Stomach (tissue), 4 donors: ENCODE results near the gene CUX1.

Experiments
- EP300 ChIP-seq: sonication (generic); formaldehyde crosslinking; IDR thresholded peaks from one replicate; pipeline ENCODE4 v1.6.1; 2017; ENCODE audit warnings: antibody characterized with exemption
- POLR2A ChIP-seq, 4 donors: fragments of 450-650 bp; IDR thresholded peaks; one replicate each; pipeline ENCODE4 v1.6.1; 2016; ENCODE audit warnings: antibody characterized with exemption in 4 of 4, control low read depth in 2 of 4, mild to moderate bottlenecking in 1 of 4, moderate library complexity in 1 of 4
- POLR2AphosphoS5 ChIP-seq, 3 donors: sonication (generic); formaldehyde crosslinking; IDR thresholded peaks; one replicate each; pipeline ENCODE4 v1.6.1; 2016; ENCODE audit warnings: antibody characterized with exemption in 3 of 3
- TF ChIP-seq, protein P1 (sequence below), 7 experiments: fragments of 450-650 bp in 4 of 7; fragments of 200-600 bp in 3 of 7; sonication (generic) in 3 of 7; IDR thresholded peaks; one replicate each; pipeline ENCODE4 v1.5.1; 2016 to 2019; ENCODE audit warnings: antibody characterized with exemption in 7 of 7, control low read depth in 2 of 7, mild to moderate bottlenecking in 1 of 7

DNA sequence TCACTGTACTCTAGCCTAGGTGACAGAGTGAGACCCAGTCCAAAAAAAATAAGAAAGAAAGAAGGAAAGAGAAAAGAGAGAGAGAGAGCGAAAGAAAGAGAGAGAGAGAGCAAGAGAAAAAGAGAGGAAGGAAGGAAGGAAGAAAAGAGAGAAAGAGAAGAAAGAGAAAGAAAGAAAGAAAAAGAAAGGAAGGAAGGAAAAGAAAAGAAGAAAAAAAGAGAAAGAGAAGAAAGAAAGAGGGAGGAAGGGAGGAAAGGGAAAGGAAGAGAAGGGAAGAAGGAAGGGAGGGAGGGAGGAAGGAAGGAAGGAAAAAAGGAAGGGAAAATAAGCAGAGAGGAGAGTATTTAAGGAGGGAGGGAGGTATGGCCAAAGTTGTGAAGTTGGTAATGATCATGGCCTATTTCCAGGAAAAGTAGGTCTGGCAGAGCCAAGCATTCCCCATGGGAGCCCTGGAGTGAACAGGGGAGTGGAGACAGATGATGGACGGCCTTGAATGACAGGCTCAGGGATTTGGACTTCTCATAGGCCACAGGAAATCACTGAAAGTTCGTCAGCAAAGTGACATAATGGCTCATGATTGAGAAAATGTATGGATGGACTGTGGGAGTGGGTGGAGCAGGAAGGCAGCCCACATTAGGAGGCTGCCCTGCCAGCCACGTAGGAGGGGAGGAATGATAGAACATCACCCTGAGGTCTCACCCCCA is 44.8 kb upstream of the CUX1 start:
- TF ChIP-seq, protein P1, sequence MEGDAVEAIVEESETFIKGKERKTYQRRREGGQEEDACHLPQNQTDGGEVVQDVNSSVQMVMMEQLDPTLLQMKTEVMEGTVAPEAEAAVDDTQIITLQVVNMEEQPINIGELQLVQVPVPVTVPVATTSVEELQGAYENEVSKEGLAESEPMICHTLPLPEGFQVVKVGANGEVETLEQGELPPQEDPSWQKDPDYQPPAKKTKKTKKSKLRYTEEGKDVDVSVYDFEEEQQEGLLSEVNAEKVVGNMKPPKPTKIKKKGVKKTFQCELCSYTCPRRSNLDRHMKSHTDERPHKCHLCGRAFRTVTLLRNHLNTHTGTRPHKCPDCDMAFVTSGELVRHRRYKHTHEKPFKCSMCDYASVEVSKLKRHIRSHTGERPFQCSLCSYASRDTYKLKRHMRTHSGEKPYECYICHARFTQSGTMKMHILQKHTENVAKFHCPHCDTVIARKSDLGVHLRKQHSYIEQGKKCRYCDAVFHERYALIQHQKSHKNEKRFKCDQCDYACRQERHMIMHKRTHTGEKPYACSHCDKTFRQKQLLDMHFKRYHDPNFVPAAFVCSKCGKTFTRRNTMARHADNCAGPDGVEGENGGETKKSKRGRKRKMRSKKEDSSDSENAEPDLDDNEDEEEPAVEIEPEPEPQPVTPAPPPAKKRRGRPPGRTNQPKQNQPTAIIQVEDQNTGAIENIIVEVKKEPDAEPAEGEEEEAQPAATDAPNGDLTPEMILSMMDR (IDR thresholded peaks at IDR 0.05), result no peak
- no peak for TF ChIP-seq POLR2AphosphoS5 (IDR thresholded peaks at IDR 0.05)
- no peak for TF ChIP-seq POLR2A (IDR thresholded peaks at IDR 0.05)
- no peak for TF ChIP-seq EP300
